Measurements from ENCODE around the gene MBIP.

The MBIP gene

DNA sequence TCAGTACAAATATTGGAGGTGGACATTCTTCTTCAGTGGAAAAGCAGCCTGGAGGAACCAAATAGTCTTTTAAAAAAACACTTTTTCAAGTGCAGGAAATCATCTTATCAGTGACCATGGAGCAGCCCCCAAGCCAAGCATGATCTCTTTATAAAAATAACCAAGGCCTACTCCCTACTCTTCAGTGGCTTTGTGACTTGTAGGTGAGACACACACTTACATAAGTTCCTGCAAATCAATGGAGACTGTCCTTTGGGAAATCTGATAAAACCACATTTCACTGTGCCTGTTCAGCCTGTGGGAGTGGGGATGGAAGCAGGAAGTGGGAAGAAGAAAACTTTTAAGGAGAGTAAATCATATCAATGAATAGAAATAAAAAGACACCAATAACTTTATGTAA lies 56.3 kb downstream of the MBIP start:
- DNase-seq (ENCODE audit: low spot score): no peak

DNA sequence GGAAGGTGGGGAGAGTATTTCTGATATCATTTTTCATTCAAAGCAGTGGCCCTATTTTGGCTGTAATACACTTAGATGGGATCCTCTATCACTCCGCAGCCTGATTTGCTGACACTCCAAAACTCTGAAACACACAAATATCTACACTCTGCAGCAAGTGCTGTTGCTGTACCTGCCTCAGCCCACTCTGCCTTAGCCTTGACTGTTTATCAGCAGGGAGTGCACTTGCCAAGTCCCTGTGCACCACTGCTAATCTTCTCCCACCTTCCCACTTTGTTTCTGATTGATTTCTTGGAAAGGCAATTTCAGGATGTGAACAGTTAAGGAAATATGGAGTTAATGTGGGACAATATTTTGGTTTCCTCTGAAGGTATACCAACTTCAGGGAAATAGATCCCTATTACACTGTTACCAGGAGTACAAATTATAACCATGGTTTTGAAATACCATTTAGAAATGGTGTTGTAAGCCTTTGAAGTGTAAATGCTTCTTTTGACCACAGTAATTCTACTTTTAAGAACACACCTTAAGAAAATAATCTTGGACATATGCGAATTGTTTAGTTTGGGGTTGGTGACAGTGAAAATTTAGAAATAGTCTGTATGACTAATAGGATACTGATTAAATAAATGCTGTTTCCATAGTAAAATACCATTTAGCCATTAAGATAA lies 59.3 kb downstream of the MBIP start:
- no peak for DNase-seq (ENCODE audit: low spot score)

DNA sequence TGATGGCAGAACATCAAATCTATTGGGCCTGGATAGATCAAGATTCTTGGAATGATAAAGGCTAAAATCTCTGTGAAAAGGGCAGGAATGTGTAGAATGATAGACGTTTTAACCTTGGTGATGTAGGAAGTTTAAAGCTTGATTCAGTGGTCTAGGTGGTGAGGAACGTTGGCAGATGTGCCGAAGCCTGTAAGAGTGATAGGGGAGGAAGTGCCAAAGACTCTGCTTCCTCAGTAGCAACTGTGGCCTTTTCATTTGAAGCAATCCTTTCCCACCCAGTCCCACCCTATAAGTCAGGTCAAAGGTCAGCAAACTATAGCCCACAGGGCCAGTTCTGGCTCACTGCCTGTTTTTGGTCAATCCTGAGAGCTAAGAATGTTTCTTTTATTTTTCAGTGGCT lies 62.2 kb downstream of the MBIP start:
- no peak for DNase-seq (ENCODE audit: low spot score)

DNA sequence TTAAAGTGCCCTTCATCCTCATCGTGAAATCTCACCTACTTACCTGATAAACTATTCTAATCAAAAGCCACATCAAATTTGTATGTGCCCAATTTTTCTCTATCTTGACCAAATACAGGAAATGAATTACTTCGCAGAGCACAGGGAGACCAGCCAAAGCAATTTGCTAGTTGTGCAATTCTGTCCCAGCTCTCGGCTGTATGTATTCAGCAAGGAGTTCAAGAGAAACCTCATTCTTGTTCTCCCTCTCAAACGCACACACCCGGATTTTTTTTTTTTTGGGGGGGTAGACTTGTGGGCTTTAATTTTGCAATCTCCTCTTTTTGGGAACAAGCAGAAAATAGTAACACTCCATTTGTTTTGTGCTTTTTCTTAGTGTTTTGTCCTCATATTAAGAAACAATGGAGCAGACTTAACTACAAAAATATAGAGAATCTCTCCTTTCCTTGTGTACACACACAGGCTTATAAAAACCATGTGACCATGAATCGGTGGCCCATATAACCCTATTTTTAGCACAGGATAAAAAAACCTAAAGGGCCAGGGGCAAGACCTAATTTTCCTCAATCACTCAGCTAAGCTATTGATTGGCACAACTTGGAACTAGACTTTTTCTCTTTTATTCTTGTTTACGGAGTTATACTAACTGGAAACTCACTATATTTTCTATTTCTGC lies 64.2 kb downstream of the MBIP start:
- no peak for DNase-seq (ENCODE audit: low spot score)

DNA sequence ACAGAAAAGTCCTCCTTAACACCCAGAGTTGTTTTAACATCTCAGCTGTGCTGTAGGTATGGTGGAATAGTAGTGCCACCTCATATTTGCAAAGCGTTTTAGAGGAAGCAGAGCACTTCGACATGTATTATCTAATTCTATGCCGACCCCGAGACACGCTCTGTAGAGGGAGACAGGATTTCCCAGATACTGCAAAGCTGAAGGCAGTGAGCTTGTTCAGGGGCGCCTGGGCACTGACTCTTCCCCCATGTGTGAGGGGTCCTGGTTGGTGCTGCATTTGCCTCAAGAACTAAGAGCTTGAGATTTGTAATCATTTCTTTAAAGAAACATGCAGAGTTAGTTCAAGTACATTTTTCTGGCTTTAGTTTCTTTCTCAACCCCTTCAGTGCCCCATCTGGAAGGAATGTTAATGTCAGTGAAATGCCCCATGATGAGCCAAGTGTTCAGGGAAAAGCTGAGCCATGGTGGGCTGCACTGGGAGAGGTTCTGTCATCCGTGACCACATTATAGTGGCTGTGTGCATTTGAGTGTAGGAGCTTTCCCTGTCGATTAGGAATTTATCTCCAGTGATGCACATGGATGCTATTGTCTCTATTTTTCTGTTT lies 66.3 kb downstream of the MBIP start:
- DNase-seq (ENCODE audit: low spot score): no peak

All from CD4-positive, alpha-beta T cell treated with Interleukin-15 for 4 hours (primary cell).